Nephron progenitor cell (in vitro differentiated cells): ENCODE results near the gene RFTN1.
"Not testable (repeated sequence)": the region's sequence is repeated elsewhere in the genome, so short reads cannot be mapped to it uniquely, and the experiment has no call there.

ENCODE experiments used
- DNase-seq: peaks from one replicate; pipeline ENCODE4 v3.0.0; 2021
- H3K27ac Mint-ChIP-seq: 2 replicates; pipeline ENCODE4 v1.8.0; 2021; ENCODE audit warnings: mild to moderate bottlenecking, moderate library complexity, mixed read lengths
- H3K27me3 Mint-ChIP-seq: 2 replicates; pipeline ENCODE4 v1.8.0; 2021; ENCODE audit warnings: mild to moderate bottlenecking, low read depth, mixed read lengths; ENCODE audit not compliant: poor library complexity
- H3K36me3 Mint-ChIP-seq: 2 replicates; pipeline ENCODE4 v1.8.0; 2021; ENCODE audit warnings: low read depth, mixed read lengths
- H3K4me1 Mint-ChIP-seq: 2 replicates; pipeline ENCODE4 v1.8.0; 2021; ENCODE audit warnings: mixed read lengths
- H3K4me3 Mint-ChIP-seq: 2 replicates; pipeline ENCODE4 v1.8.0; 2021; ENCODE audit warnings: mild to moderate bottlenecking, moderate library complexity, mixed read lengths
- H3K9me3 Mint-ChIP-seq: 2 replicates; pipeline ENCODE4 v1.8.0; 2021; ENCODE audit warnings: mild to moderate bottlenecking, moderate library complexity, mixed read lengths
- TF ChIP-seq, protein P1 (sequence below): fragments of 200-600 bp; sonication (generic); IDR thresholded peaks from 2 replicates; pipeline ENCODE4 v1.5.0; 2021; ENCODE audit warnings: antibody characterized with exemption

Gene RFTN1

DNA sequence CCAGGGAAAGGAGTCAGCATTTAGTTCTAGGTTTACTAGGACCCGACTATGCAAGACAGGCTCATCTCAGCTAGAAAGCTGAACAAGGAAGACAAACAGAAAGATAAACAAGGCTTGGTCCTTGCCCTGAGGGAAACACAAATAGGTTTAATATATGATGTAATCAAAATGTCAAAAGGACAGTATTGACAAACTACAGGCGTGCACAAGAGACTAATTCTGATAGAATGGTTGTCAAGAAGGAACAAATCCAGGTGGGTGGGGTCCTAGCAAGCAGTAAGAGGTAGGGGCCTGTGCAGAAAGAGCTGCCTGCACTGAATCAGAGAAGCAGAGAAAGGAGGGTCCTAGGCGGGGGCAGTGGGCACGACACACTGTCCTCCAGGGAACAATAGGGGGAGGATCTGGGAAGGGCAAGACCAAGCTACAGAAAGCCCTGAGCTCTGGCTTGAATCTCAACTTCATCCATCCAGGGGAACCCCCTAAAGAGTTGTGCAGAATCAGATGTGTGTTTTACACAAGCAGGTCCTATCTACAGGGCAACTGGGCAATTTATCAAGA, 23.4 kb downstream of the RFTN1 start:
- DNase-seq: no peak
- Mint-ChIP-seq H3K9me3 (peaks cover 32% of the 10 kb centered on the region), H3K4me1 (peaks cover 25% of the 10 kb centered on the region), H3K27me3 (peaks cover 17% of the 10 kb centered on the region), H3K36me3 (peaks cover 49% of the 10 kb centered on the region), H3K4me3 (peak overlapping the region; percentile 21), H3K27ac (peak overlapping the region; percentile 85)
- TF ChIP-seq, protein P1, sequence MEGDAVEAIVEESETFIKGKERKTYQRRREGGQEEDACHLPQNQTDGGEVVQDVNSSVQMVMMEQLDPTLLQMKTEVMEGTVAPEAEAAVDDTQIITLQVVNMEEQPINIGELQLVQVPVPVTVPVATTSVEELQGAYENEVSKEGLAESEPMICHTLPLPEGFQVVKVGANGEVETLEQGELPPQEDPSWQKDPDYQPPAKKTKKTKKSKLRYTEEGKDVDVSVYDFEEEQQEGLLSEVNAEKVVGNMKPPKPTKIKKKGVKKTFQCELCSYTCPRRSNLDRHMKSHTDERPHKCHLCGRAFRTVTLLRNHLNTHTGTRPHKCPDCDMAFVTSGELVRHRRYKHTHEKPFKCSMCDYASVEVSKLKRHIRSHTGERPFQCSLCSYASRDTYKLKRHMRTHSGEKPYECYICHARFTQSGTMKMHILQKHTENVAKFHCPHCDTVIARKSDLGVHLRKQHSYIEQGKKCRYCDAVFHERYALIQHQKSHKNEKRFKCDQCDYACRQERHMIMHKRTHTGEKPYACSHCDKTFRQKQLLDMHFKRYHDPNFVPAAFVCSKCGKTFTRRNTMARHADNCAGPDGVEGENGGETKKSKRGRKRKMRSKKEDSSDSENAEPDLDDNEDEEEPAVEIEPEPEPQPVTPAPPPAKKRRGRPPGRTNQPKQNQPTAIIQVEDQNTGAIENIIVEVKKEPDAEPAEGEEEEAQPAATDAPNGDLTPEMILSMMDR: no peak

DNA sequence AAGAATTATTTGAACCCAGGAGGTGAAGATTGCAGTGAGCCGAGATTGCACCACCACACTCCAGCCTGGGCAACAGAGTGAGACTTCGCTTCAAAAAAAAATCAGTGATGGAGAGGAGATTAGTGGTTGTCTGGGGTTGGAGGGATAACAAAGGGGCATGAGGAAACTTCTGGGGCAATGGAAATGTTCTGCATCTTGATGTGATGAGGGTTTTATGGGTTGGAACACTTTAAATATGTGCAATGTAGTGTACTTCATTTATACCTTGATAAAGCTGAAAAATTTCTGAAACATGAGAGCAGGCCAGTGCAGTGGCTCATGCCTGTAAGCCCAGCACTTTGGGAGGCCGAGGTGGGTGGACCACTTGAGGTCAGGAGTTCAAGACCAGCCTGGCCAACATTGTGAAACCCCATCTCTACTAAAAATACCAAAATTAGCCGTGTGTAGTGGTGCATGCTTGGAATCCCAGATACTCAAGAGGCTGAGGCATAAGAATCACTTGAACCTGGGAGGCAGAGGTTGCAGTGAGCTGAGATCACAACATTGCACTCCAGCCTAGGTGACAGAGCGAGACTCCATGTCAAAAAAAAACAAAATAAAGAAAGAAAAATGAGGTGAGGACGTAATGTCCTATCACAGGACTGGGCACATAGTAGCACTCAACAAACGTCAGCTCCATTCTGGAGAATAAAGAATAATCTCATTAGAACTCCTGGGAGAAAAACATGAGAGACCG, 24.0 kb downstream of the RFTN1 start:
- H3K4me3 Mint-ChIP-seq, DNase-seq: not testable (repeated sequence)
- peaks cover 20% of the 10 kb centered on the region for H3K27me3 Mint-ChIP-seq
- H3K36me3 Mint-ChIP-seq: peaks cover 49% of the 10 kb centered on the region
- peaks cover 21% of the 10 kb centered on the region for H3K4me1 Mint-ChIP-seq
- peaks cover 32% of the 10 kb centered on the region for H3K9me3 Mint-ChIP-seq
- peak overlapping the region; percentile 85 for H3K27ac Mint-ChIP-seq

DNA sequence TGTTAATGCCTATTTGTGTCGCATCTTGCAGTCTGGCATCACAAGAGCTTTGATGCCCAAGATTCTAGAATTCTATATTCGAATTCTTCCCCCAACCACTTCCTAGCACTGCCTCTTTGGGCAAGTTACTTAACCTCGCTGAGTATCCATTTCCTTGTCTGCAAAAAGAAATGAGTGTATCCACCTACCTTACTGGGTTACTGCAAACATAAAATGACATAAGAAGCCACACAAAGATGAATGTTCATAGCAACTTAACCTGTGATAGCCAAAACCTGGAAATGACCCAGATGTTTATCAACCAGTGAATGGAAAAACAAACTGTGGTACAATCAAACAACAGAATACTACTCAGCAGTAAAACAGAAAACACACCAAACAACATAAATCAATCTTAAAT, 24.9 kb downstream of the RFTN1 start:
- TF ChIP-seq, protein P1: no peak
- no peak for DNase-seq
- Mint-ChIP-seq H3K4me1 (peaks cover 23% of the 10 kb centered on the region), H3K27me3 (peaks cover 17% of the 10 kb centered on the region), H3K27ac (no peak overlapping the region), H3K9me3 (peaks cover 32% of the 10 kb centered on the region), H3K4me3 (no peak overlapping the region), H3K36me3 (peaks cover 49% of the 10 kb centered on the region)

DNA sequence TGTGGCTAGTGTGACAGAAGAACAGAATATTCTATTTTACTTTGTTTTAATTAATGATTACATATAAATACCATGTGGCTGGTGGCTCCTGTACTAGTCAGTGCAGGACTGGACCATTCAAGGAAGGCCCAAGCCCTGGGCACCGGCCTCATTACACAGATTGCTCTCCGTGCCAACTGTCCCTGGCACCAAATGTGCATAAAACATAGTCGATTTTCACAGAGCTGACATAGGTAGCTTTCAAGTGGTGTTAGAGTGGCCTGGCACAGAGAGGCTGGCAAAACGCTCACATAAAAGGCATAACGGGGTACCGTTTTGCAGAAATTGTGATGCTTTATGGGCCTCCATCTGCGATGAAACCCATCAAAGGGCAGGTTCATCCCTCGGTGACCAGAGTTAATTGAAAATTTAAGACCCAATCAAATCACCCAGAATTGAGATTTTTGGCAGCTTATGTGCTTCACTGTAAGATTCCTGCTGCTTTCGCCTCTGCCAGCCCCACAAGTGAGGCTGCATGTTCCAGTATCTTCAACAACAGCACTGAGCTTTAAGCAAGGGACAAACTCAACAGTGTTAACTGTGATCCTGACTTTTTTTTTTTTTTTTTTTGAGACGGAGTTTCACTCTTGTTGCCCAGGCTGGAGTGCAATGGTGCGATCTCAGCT, 25.9 kb downstream of the RFTN1 start:
- peaks cover 45% of the 10 kb centered on the region for H3K36me3 Mint-ChIP-seq
- H3K9me3 Mint-ChIP-seq: peaks cover 29% of the 10 kb centered on the region
- H3K4me3 Mint-ChIP-seq: no peak overlapping the region
- TF ChIP-seq, protein P1: no peak
- no peak overlapping the region for H3K27ac Mint-ChIP-seq
- peaks cover 17% of the 10 kb centered on the region for H3K27me3 Mint-ChIP-seq
- DNase-seq: no peak
- H3K4me1 Mint-ChIP-seq: peaks cover 33% of the 10 kb centered on the region

DNA sequence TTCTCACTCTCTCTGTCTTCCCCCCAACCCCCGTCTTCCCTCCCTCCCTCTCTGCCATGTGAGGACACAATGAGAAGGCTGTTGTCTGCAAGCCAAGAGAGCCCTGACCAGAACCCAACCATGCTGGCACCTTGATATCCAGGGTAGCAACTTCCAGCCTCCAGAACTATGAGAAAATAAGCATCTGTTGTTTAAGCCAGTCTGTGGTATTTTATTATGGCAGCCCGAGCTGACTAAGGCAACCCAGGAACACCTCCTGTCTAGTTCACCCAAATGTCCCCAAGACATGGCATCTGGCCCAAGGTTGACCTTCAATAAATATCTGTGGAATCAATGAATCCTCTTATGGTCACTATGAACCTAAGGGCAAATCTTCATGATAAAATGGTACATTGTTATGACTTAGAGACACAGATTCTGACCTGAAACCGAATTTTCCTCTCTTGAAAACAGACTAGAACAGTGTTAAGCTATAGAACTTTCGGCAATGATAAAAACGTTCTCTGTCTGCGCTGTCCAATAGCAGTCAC, 26.5 kb downstream of the RFTN1 start:
- H3K27ac Mint-ChIP-seq: no peak overlapping the region
- H3K4me3 Mint-ChIP-seq: no peak overlapping the region
- H3K4me1 Mint-ChIP-seq: peaks cover 40% of the 10 kb centered on the region
- TF ChIP-seq, protein P1: no peak
- no peak for DNase-seq
- peaks cover 17% of the 10 kb centered on the region for H3K27me3 Mint-ChIP-seq
- peaks cover 23% of the 10 kb centered on the region for H3K9me3 Mint-ChIP-seq
- H3K36me3 Mint-ChIP-seq: peaks cover 39% of the 10 kb centered on the region

DNA sequence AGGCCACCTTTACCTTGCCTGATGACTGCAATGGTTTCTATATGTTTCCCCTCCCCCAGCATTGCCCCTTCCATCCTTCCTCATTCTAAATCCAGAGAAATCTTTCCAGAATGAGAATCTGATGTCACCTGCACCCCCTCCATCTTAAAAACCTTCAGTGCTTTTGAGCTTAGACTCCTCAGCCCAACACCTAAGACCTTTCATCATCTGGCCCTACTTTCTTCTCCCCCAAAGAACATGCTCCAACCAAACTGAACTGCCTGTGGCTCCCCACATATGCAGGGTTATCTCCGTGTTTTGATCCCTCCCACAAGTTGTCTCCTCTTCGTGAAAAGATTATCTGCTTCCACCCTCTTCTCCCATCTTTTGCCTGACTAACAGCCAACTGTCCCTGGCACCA, 27.3 kb downstream of the RFTN1 start:
- no peak overlapping the region for H3K27ac Mint-ChIP-seq
- H3K4me1 Mint-ChIP-seq: peaks cover 47% of the 10 kb centered on the region
- H3K9me3 Mint-ChIP-seq: peaks cover 14% of the 10 kb centered on the region
- H3K36me3 Mint-ChIP-seq: peaks cover 31% of the 10 kb centered on the region
- TF ChIP-seq, protein P1: no peak
- no peak overlapping the region for H3K4me3 Mint-ChIP-seq
- DNase-seq: no peak
- H3K27me3 Mint-ChIP-seq: peaks cover 17% of the 10 kb centered on the region
